Ovary (tissue), 9 donors: ENCODE data around the gene OR6K3. TPM values are rescaled to one million over a fixed set of nuclear protein-coding genes. Genes with fewer than 3 reads are reported as not detected.

Source experiments
- DNase-seq, 5 donors: peaks; one replicate each; pipeline ENCODE4 v3.0.0-alpha.2; 2019 to 2020
- H3K27ac ChIP-seq, 2 donors: fragments of 200-600 bp; one replicate each; pipeline versions ENCODE4 v1.5.1 to v1.8.0; 2019 to 2022
- H3K27me3 ChIP-seq: fragments of 200-600 bp; one replicate; pipeline ENCODE4 v1.8.0; 2022
- H3K36me3 ChIP-seq: fragments of 200-600 bp; sonication (generic); one replicate; pipeline ENCODE4 v1.5.1; 2019
- H3K4me1 ChIP-seq: one replicate; pipeline ENCODE4 v1.8.1; 2013; ENCODE audit warnings: mild to moderate bottlenecking, moderate library complexity; ENCODE audit not compliant: insufficient read depth
- H3K4me3 ChIP-seq: fragments of 200-600 bp; sonication (generic); one replicate; pipeline ENCODE4 v1.5.1; 2017
- H3K9me3 ChIP-seq, 2 donors: fragments of 200-600 bp in 1 of 2; sonication (generic) in 1 of 2; one replicate each; pipeline versions ENCODE4 v1.5.1 to v1.8.1; 2013 to 2019; ENCODE audit warnings: mild to moderate bottlenecking in 1 of 2, moderate library complexity in 1 of 2
- EP300 ChIP-seq: sonication (generic); formaldehyde crosslinking; IDR thresholded peaks from one replicate; pipeline ENCODE4 v1.6.1; 2017; ENCODE audit warnings: antibody characterized with exemption
- POLR2A ChIP-seq: fragments of 450-650 bp; IDR thresholded peaks from one replicate; pipeline ENCODE4 v1.6.1; 2017; ENCODE audit warnings: antibody characterized with exemption, mild to moderate bottlenecking, moderate library complexity
- WGBS, 3 donors: extraction: QIAGEN DNeasy Blood & Tissue Kit in 1 of 3; methylation state at CpG; one replicate each; pipeline versions ENCODE4 v1.1.5 to v1.1.7; 2013 to 2017; 5-methylcytosine and 5-hydroxymethylcytosine counted together
- intact Hi-C, 4 donors: fragments of 100-400 bp; cut with DNase I; formaldehyde crosslinking; loops; one replicate each; pipeline versions ENCODE4 v1.11.0 to v1.15.1; 2022 to 2023
- polyA plus RNA-seq, 2 donors: library from polyadenylated mRNA; stranded (reverse); fragments of 200-250 nt in 1 of 2; fragments of 350-450 nt in 1 of 2; fragmentation: Illumina TruSeq in 1 of 2; extraction: RNeasy Lipid Tissue Mini Kit (QIAGEN cat#74804) in 1 of 2; gene quantifications; one replicate each; pipeline ENCODE4 v1.2.3, GENCODE V29; 2013 to 2014
- total RNA-seq, 7 donors: library from RNA; depleted of rRNA in 2 of 7; stranded (reverse); fragments of >200 nt in 2 of 7; fragmentation: NEBNext Ultra II Directional in 3 of 7; extraction: Animal tissue kit (Norgen Biotek cat#: 25700) in 3 of 7; gene quantifications; one replicate each; pipeline versions ENCODE4 v1.1.0 to v1.2.4, GENCODE V29; 2016 to 2023
- TF ChIP-seq, protein P1 (sequence below), 3 donors: fragments of 450-650 bp in 2 of 3; fragments of 200-600 bp in 1 of 3; IDR thresholded peaks; one replicate each; pipeline versions ENCODE4 v1.5.1 to v1.8.0; 2016 to 2022; ENCODE audit warnings: antibody characterized with exemption in 3 of 3, mild to moderate bottlenecking in 1 of 3
- donor health status: DM: no; HTN: no; CAD: no; lungs with moderate emphysema.
- donor health status: DM: no; HTN: no; CAD: no.
- donor health status: Bipolar disorder and iron deficiency.
- donor health status: DM: yes; HTN: yes; CAD: no.
- donor health status: DM: no; HTN: no; CAD: no.
- donor health status: DM: yes; HTN: yes; CAD: no.

Gene OR6K3
- total and polyA plus RNA-seq, 9 donors, result 0.11 TPM; not detected in 8

GRCh38 chr1:158687037-158687436 lies 33.5 kb downstream of the OR6K3 start:
- Histone ChIP-seq H3K27ac (no peak overlapping the region), H3K36me3 (no peaks in the 10 kb centered on the region), H3K27me3 (no peaks in the 10 kb centered on the region), H3K4me3 (no peak overlapping the region), H3K4me1 (no peaks in the 10 kb centered on the region), H3K9me3 (no peaks in the 10 kb centered on the region)
- no peak for DNase-seq
- no peak for TF ChIP-seq POLR2A
- TF ChIP-seq, protein P1, sequence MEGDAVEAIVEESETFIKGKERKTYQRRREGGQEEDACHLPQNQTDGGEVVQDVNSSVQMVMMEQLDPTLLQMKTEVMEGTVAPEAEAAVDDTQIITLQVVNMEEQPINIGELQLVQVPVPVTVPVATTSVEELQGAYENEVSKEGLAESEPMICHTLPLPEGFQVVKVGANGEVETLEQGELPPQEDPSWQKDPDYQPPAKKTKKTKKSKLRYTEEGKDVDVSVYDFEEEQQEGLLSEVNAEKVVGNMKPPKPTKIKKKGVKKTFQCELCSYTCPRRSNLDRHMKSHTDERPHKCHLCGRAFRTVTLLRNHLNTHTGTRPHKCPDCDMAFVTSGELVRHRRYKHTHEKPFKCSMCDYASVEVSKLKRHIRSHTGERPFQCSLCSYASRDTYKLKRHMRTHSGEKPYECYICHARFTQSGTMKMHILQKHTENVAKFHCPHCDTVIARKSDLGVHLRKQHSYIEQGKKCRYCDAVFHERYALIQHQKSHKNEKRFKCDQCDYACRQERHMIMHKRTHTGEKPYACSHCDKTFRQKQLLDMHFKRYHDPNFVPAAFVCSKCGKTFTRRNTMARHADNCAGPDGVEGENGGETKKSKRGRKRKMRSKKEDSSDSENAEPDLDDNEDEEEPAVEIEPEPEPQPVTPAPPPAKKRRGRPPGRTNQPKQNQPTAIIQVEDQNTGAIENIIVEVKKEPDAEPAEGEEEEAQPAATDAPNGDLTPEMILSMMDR (IDR thresholded peaks at IDR 0.05), result no peak
- no peak for TF ChIP-seq EP300
- intact Hi-C loops, result no loop called here

DNA sequence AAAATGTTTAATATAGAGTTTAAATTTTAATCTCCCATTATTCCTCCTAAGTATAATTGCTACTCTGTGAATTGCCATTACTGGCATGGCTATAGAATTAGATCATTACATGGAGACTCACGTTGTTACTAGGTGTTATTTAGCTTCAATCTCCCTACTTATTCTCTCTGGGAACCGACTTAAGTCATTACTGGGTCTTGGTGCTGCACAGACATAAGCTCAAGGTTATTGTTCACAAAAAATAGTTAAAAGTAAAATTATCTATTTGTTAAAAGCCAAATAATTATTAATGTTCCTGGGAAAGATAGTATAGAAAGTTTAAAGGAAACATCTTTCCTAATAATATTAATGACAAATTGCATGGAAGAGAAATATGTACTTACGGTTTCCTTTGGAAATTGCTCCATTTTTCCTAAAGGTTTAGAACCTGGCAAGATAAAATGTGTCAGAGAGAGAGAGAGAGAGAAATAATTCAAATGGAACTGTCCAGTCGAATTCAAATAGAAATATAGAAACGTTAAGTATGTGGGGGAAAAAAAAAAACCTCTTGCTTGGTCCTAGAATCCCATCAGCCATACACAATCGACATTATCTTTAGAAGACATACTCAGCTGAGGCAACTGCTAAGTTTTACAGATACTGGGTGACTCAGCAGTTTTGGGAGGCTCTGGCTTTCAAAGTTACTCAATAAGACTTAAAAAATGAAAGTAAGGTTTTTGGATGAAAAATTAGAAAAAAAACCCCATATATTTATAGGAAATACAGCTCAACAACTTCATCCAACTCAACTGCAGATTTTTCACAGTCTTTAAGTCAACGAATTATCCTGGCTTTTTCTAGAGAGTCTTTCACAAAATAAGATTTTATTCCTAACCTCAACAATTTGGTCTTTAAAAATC lies 34.2 kb downstream of the OR6K3 start, which contains the start of gene SPTA1:
Gene SPTA1, minus strand, starts transcription at position 605 of the 899 bp plus-strand sequence. Its CDS starts 198 bp downstream, at position 407.
- no peak within 1 kb of the TSS for H3K4me3 ChIP-seq
- no peak for TF ChIP-seq POLR2A
- TF ChIP-seq EP300, result no peak
- TF ChIP-seq, protein P1 (IDR thresholded peaks at IDR 0.05), result no peak
- intact Hi-C loops, result no loop called here
- no peaks in the 10 kb centered on the region for H3K9me3 ChIP-seq
- no peaks in the 10 kb centered on the region for H3K4me1 ChIP-seq
- H3K27me3 ChIP-seq, result no peaks in the 10 kb centered on the region
- H3K36me3 ChIP-seq, result no peaks in the 10 kb centered on the region
- H3K27ac ChIP-seq, result no peak within 1 kb of the TSS
- WGBS, 3 donors, result 37 to 39% (median 39%) methylated on average over 7 of the region's 7 CpGs
- DNase-seq, result no peak

DNA sequence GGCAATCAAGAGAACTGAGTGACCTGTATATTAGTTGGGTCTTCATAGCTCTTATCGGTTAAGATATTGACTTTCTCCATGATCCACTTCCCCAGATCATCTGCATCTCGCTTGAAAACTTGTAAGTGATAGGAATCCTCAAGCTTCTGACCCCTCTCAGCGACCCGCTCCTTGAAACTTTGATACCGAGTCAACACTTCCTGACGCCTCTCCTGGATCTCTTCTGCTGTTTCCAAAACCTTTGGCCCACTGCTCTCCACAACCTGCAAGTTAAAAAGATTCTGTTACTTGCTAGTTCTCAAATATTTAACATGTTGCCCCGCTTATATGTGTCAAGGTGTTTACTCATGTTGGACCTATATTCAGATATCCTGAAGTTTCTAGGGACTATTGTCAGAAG lies 35.4 kb downstream of the OR6K3 start:
- DNase-seq, result no peak
- H3K27me3 ChIP-seq, result no peaks in the 10 kb centered on the region
- intact Hi-C loops, result no loop called here
- H3K27ac ChIP-seq, result no peak overlapping the region
- no peak for TF ChIP-seq POLR2A
- TF ChIP-seq, protein P1 (IDR thresholded peaks at IDR 0.05), result no peak
- no peak for TF ChIP-seq EP300
- H3K36me3 ChIP-seq, result no peaks in the 10 kb centered on the region
- H3K9me3 ChIP-seq, result no peaks in the 10 kb centered on the region
- H3K4me3 ChIP-seq, result no peak overlapping the region
- no peaks in the 10 kb centered on the region for H3K4me1 ChIP-seq
- 75 to 76% (median 76%) methylated on average over 7 of the region's 7 CpGs for WGBS, 3 donors

DNA sequence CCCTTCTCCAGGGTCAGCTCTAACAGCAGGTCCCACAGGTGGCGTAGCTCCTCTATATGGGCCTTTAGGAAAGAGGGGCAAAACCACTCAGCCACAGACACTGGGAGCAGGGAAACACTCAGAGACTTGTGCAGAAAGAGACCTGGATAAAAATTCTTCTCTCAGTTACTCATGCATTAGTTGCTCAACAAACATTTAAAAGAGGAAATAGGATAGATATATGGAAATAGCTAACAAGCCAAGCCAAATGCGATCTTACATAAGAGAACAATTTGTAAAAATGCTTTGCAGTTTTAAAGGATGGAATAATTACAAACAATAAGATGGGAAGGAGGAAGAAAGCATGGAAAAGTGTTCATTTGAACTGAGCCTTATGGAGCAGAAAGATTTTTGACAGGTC lies 38.9 kb downstream of the OR6K3 start:
- WGBS, 3 donors, result 95 to 97% (median 97%) methylated on average over 2 of the region's 2 CpGs

More for the DNA sequence above, 38.9 kb downstream of the OR6K3 start:
- H3K36me3 ChIP-seq, result no peaks in the 10 kb centered on the region
- no peaks in the 10 kb centered on the region for H3K4me1 ChIP-seq
- no peak overlapping the region for H3K4me3 ChIP-seq
- intact Hi-C loops, result no loop called here
- H3K27ac ChIP-seq, result no peak overlapping the region
- no peak for DNase-seq
- H3K9me3 ChIP-seq, result no peaks in the 10 kb centered on the region
- no peaks in the 10 kb centered on the region for H3K27me3 ChIP-seq
- TF ChIP-seq, protein P1 (IDR thresholded peaks at IDR 0.05), result no peak
- TF ChIP-seq POLR2A (no peak), EP300 (no peak)
